NCI-H69 (cell line): ENCODE measurements around the gene AP1G1.
A peak's percentile ranks its signal among the peaks of the same experiment; 100 is the strongest.

Experiments used
- DNase-seq: peaks from one replicate; lab custom pipeline; 2025; lab: John Stamatoyannopoulos, UW

Gene AP1G1

GRCh38 chr16:71754108-71754507, 54.5 kb downstream of the AP1G1 start:
- no peak for DNase-seq

- DNase-seq = no peak
Measured at GRCh38 chr16:71748226-71748625, 60.4 kb downstream of the AP1G1 start.

- peak; percentile 36 for DNase-seq
Measured at GRCh38 chr16:71746442-71747046, 62.1 kb downstream of the AP1G1 start.

GRCh38 chr16:71738855-71739254, 69.8 kb downstream of the AP1G1 start:
- DNase-seq = no peak

- DNase-seq = no peak
Measured at GRCh38 chr16:71737501-71737900, 71.1 kb downstream of the AP1G1 start.

GRCh38 chr16:71734511-71734910, 74.1 kb downstream of the AP1G1 start:
- DNase-seq = no peak

- DNase-seq = no peak
Measured at GRCh38 chr16:71732587-71732986, 76.0 kb downstream of the AP1G1 start.

- DNase-seq = no peak
Measured at GRCh38 chr16:71727551-71728324, 80.9 kb downstream of the AP1G1 start.

- DNase-seq = peak; percentile 32
Measured at GRCh38 chr16:71726476-71727315, 81.9 kb downstream of the AP1G1 start.

GRCh38 chr16:71724320-71724751, 84.3 kb downstream of the AP1G1 start, which contains the start of gene PHLPP2:
TSS of gene PHLPP2 (minus strand) at chr16:71724701. CDS start at chr16:71714795, 9,906 bp downstream.
- DNase-seq = no peak

- peak; percentile 86 for DNase-seq
Measured at GRCh38 chr16:71723537-71724319, 84.9 kb downstream of the AP1G1 start.

GRCh38 chr16:71722801-71723536, 85.7 kb downstream of the AP1G1 start:
- DNase-seq = peak; percentile 87

GRCh38 chr16:71721066-71721740, 87.4 kb downstream of the AP1G1 start:
- DNase-seq = no peak

- no peak for DNase-seq
Measured at GRCh38 chr16:71712501-71712900, 96.1 kb downstream of the AP1G1 start.

GRCh38 chr16:71711789-71712188, 96.8 kb downstream of the AP1G1 start:
- DNase-seq = no peak

GRCh38 chr16:71709229-71709781, 99.3 kb downstream of the AP1G1 start:
- DNase-seq = no peak

- no peak for DNase-seq
Measured at GRCh38 chr16:71708696-71709095, 99.9 kb downstream of the AP1G1 start.

GRCh38 chr16:71707199-71707598, 101.4 kb downstream of the AP1G1 start:
- DNase-seq = no peak

- no peak for DNase-seq
Measured at GRCh38 chr16:71706046-71706445, 102.6 kb downstream of the AP1G1 start.

- DNase-seq = no peak
Measured at GRCh38 chr16:71703333-71703732, 105.3 kb downstream of the AP1G1 start.
